HG02798 (cell line): Measurements from ENCODE around the gene ZNF79.

Experiments used
- ATAC-seq: cut with Tn5 transposase; IDR thresholded peaks from one replicate; pipeline ENCODE4 v1.9.1; 2021; ENCODE audit warnings: mild to moderate bottlenecking; ENCODE audit not compliant: unreplicated experiment, poor library complexity

ZNF79 gene

DNA sequence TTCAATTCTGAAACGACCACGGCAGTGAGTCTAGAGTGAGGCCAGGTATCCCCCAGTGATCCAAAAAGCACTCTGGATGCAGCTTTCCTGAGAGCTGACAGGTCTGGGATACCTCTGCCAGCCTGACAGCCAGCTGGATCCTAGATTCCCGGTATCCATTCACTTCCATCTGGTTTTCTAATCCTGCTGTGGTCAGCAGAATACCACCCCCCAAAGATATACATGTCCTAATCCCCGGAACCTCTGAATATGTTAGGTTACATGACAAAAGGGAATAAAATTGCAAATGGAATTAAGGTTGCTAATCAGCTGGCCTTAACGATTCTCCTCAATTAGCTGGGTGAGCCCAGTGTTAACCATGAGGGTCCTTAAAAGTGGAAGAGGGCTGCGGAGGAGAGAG lies 1.4 kb upstream of the ZNF79 start:
- no peak for ATAC-seq

- ATAC-seq, result no peak
Observed at GRCh38 chr9:127423476-127423933, 677 bp upstream of the ZNF79 start.

DNA sequence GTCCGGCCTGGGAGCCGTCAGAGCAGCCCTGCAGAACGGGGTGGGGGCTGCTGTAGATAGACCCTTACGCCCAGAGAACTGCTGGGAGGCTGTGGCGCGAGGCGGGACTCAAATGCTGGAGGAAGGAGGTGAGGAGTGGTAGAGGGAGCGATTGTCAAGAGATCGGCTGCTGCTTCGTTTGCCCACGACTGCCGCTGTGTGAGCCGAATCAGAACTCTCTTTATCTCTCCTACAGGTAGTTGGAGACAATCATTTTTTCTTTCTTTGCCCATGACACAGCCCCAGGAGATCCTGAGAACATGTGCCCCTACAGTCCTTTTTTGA lies 456 bp downstream of the ZNF79 start:
- ATAC-seq, result no peak

- no peak for ATAC-seq
Observed at GRCh38 chr9:127426756-127427155, 2.6 kb downstream of the ZNF79 start.

DNA sequence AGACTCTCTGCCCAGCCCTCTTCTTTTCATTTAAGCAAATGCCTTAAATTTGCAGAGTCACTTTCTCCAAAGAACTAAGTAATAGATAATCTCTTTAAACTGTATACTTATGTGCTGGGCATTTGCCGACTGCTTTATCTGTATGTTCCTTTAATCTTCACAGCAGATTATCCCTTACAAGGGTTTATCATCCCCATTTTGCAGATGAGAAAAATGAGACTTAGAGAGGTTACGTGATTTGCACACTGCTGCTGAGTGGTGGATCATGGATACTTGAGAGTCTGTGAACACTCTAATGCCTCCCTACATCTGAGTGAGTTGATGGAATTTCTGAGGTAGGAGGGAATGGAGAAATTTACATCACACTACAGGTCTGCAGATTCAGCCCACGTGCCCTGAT lies 4.2 kb downstream of the ZNF79 start:
- ATAC-seq, result no peak

DNA sequence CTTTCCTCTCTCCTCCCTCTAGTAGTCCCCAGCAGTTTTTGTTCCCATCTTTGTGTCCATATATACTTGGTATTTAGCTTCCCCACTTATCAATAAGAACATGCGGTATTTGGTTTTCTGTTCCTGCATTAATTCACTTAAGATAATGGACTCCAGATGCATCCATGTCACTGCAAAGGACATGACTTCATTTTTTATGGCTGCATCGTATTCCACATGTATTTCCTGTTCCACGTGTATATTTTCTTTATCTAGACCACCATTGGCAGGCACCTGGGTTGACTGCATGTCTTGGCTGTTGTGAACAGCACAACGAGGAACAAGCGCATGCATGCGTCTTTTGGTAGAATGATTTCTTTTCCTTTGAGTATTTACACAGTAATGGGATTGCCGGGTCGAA lies 6.2 kb downstream of the ZNF79 start:
- no peak for ATAC-seq

DNA sequence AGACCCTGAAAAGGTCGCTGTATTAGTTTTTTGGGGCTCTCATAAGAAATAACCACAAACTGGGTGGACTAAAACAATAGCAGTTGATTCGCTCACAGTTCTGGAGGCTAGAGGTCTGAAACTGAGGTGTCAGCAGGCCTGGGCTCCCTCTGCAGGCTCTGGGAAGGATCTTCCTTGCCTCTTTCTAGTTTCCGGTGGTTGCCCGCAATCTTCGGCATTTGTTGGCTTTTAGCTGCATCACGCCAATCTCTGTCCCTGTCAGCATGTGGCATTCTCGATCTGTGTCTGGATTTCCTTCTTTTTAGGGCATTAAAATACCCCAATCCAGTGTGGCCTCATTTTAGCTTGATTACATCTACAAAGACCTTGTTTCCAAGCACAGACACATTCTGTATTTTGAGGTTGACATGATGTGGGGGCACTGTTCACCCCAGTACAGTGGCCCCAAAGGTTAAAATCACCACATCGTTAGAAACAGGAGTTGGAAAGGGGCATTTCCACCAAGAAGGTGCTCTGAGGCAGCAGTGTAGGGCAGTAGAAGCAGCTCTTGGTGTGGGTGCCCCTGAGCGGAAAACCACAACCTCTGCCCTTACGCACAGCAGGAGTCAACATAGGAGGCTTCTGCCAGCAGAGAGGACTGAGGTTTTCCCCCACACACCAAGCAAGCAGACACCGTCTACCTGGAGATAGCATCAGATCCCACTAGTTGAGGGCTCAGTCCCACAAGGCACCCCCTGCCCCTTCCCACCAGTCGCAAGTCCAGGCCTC lies 13.5 kb downstream of the ZNF79 start:
- no peak for ATAC-seq

- no peak for ATAC-seq
Observed at GRCh38 chr9:127438394-127438793, 14.2 kb downstream of the ZNF79 start.

- no peak for ATAC-seq
Observed at GRCh38 chr9:127444283-127444920, 20.2 kb downstream of the ZNF79 start.

DNA sequence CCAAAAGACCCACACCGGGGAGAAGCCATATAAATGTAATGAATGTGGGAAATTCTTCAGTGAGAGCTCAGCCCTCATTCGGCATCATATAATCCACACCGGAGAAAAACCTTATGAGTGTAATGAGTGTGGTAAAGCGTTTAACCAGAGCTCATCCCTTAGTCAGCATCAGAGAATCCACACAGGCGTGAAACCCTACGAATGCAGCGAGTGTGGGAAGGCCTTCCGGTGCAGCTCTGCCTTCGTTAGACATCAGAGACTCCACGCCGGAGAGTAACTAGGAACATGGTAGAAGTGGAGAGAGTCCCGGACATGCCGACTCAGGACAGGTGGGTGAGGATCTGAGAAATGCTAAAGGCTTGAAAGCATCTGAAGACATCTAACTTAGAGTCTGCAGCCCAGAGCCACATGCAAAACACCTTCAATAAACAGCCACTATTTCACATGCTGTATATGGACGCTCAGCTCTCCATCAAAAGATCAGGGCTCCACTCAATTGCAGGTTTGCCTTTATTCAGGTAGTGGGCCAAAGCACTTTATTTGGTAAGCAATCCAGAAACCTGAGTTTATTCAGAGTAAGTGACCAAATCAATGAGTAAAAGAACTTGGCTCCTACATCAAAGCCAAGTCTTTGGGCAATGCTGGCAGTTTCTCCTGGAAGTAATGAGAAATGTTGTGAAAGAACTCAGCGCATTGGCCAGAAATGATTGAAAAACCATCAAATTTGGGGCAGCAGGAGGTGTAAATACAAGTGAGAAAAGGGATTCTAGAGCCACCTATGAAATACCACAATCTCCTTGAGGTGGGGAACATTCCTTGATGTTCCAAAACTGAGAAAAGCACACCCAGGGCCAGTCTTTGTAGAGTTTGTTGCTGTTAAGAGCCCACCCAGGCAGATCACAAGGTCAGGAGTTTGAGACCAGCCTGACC lies 21.0 kb downstream of the ZNF79 start:
- no peak for ATAC-seq

DNA sequence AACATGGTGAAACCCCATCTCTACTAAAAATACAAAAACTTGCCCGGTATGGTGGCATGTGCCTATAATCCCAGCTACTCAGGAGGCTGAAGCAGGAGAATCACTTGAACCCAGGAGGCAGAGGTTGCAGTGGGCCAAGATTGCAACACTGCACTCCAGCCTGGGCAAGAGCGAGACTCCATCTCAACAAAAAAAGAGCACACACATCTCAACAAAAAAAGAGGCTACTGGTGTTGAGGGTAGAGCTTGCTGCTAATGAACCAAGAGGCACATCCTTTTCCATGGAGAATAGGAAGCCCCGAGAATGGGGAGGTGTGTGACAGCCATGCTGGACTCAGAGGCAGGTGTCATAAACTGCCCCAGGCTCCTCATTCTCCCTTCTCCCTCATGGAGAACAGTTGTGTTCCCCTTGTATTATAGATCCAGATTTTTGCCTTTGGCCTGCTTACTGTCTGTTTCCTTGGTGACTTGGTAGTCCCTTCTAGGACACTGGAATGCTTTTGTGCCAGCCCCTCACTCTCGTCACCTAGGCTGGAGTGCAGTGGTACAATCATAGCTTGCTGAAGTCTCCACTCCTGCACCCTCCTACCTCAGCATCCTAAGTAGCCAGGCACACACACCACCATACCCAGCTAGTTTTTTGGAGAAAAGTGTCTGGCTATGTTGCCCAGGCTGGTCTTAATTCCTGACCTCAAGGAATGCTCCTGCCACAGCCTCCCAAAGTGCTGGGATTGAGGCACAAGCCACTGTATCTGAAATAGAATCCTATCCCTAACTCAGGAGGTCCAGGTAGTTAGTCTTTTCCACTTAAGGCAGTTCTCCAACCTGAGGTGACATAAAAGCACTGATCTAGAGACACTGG lies 21.9 kb downstream of the ZNF79 start:
- no peak for ATAC-seq

DNA sequence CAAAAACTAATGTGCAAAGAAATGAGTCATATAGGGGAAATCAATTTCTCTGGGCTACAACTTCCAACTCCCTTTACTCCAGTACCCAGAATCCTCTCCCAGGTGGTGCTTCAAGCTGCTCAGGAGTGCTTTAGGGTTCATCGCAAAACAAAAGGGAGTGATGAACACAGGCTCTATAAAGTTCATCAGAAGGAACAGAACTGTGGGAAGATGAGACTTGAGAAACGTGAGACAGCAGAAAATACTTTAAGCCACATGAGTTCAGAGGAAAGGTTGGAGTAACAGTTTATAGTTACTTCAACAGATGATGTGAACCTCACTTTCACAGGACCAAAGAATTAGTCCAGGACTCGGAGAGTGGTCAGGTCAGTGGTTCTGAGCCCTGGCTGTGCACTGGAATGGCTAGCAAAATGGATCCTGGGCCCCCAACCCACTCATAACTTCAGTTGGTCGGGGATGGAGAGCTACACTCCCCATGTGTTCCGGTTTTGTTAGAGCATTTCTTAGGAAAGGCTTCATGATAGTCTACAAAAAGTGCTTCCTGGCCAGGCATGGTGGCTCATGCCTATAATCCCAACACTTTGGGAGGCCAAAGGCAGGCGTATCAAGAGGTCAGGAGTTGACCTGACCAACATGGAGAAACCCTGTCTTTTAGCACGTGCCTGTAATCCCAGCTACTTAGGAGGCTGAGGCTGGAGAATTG lies 22.7 kb downstream of the ZNF79 start:
- ATAC-seq, result no peak

- no peak for ATAC-seq
Observed at GRCh38 chr9:127447416-127448111, 23.4 kb downstream of the ZNF79 start.

- ATAC-seq, result no peak
Observed at GRCh38 chr9:127448112-127448805, 24.1 kb downstream of the ZNF79 start.

- no peak for ATAC-seq
Observed at GRCh38 chr9:127449332-127449966, 25.3 kb downstream of the ZNF79 start.

DNA sequence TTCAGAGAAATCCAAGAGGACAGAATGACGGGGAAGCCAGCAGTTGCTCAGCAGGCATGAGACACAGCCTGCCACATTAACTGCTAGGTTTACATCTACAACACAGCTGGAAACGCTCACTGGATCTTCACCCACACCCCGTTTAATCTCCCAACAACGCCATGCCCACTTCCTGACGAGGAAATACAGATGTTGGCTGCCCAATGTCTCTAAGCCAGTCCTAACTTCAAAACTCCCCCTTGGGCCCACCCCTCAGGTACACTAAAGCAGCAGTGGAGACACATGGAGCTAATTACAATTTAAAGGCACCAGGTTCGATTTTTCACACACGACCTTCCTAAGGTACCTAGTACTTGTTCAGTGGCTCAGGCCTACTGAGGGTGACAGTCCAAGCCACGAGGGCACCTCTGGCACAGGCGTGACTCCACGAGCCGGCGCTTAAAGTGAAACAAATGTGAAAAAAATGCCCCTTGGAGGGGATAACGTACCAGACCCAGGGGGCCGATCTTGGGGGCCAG lies 26.1 kb downstream of the ZNF79 start:
- no peak for ATAC-seq

- ATAC-seq, result peak; percentile 74
Observed at GRCh38 chr9:127450830-127451607, 26.8 kb downstream of the ZNF79 start, which contains the start of the genes LRSAM1 and RPL12. TSS of gene LRSAM1 (plus strand) at chr9:127451510. CDS start at chr9:127454528, 3,018 bp downstream. TSS of gene RPL12 (minus strand) at chr9:127451406. CDS start at chr9:127451317, 89 bp downstream.
